Kidney epithelial cell (primary cell): ENCODE data around the gene P4HB. TPM values are rescaled to one million over a fixed set of nuclear protein-coding genes. Genes with fewer than 3 reads are reported as not detected.

Experiments
- DNase-seq: peaks from one replicate; pipeline ENCODE4 v3.0.0-alpha.2; 2010; ENCODE audit warnings: low read depth
- H3K27me3 ChIP-seq: 2 replicates; pipeline ENCODE4 v1.6.0; 2011; ENCODE audit warnings: low read length; ENCODE audit not compliant: control insufficient read depth, insufficient read depth
- H3K36me3 ChIP-seq: 2 replicates; pipeline ENCODE4 v1.5.1; 2011; ENCODE audit warnings: low read length; ENCODE audit not compliant: control insufficient read depth, insufficient read depth
- H3K4me3 ChIP-seq: 2 replicates; pipeline ENCODE4 v1.5.1; 2011; ENCODE audit warnings: low read depth, mild to moderate bottlenecking, control low read depth, low read length
- CTCF ChIP-seq: IDR thresholded peaks from 2 replicates; pipeline ENCODE4 v1.5.1; 2011; ENCODE audit warnings: mild to moderate bottlenecking, moderate library complexity, low read length, control low read depth, inconsistent platforms; ENCODE audit not compliant: insufficient read depth, poor library complexity, severe bottlenecking
- total RNA-seq: library from RNA; depleted of rRNA; stranded (reverse); fragments of >200 nt; gene quantifications from 2 replicates; pipeline ENCODE4 v1.2.3, GENCODE V29; 2015

Gene P4HB
- total RNA-seq, 1 donor from 2014 or later = 870 TPM

DNA sequence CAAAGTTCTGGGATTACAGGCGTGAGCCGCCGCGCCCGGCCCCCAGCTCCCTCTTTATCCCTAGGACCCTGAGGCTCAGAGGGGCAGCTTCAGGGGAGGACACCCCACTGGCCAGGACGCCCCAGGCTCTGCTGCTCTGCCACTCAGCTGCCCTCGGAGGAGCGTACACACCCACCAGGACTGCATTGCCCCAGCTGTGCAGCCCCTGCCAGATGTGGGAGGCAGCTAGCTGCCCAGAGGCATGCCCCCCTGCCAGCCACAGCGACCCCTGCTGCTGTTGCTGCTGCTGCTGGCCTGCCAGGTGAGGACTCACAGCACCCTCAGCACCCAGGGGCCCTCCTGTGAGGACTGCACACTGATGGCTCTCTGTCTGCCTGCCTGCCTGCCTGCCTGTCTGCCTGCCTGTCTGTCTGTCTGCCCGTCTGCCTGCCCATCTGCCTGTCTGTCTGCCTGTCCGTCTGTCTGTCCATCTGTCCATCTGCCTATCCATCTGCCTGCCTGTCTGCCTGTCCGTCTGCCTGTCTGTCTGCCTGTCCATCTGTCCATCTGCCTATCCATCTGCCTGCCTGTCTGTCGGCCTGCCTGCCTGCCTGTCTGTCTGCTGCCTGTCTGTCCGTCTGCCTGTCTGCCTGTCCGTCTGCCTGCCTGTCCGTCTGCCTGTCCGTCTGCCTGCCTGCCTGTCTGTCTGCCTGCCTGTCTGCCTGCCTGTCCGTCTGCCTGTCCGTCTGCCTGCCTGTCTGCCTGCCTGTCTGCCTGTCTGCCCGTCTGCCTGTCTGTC lies 51.4 kb downstream of the P4HB start:
- Histone ChIP-seq H3K27me3 (peaks cover 72% of the 10 kb centered on the region), H3K4me3 (no peak overlapping the region), H3K36me3 (no peaks in the 10 kb centered on the region)
- DNase-seq = no peak
- TF ChIP-seq CTCF = peak; percentile 22

- H3K27me3 ChIP-seq = peaks cover 84% of the 10 kb centered on the region
- no peak overlapping the region for H3K4me3 ChIP-seq
- no peak for TF ChIP-seq CTCF
- no peaks in the 10 kb centered on the region for H3K36me3 ChIP-seq
- DNase-seq = no peak
Measured at GRCh38 chr17:81807839-81808238, 52.5 kb downstream of the P4HB start.

DNA sequence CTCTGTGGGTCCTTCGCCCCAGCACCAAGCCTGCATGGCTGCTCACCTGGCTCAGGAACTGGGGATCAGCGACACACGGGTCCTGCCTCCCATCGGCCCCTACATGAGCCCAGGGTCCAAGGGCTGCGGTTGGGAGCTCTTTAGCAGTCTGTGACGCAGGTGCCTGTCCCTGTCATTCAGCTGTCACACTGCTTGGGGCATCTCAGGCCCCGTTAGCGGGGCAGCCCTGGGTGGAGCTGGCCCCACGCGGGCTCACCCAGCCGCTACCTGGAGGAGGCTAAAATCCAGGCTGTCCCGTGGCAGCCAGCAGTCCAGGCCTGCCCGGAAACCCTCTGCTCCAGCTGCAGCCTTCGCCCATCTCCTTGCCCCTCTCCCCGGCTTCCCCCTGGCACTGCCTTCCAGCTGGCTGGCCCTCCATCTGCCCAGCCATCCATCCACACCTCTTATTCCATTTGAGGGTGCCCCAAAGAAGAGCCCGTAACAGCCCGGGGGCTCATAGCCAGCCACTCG lies 53.1 kb downstream of the P4HB start:
- no peak for DNase-seq
- Histone ChIP-seq H3K36me3 (no peaks in the 10 kb centered on the region), H3K4me3 (no peak overlapping the region), H3K27me3 (peaks cover 85% of the 10 kb centered on the region)
- TF ChIP-seq CTCF = no peak

- TF ChIP-seq CTCF = no peak
- no peak for DNase-seq
- no peak overlapping the region for H3K4me3 ChIP-seq
- H3K36me3 ChIP-seq = no peaks in the 10 kb centered on the region
- peaks cover 89% of the 10 kb centered on the region for H3K27me3 ChIP-seq
Measured at GRCh38 chr17:81806461-81807209, 53.7 kb downstream of the P4HB start.

DNA sequence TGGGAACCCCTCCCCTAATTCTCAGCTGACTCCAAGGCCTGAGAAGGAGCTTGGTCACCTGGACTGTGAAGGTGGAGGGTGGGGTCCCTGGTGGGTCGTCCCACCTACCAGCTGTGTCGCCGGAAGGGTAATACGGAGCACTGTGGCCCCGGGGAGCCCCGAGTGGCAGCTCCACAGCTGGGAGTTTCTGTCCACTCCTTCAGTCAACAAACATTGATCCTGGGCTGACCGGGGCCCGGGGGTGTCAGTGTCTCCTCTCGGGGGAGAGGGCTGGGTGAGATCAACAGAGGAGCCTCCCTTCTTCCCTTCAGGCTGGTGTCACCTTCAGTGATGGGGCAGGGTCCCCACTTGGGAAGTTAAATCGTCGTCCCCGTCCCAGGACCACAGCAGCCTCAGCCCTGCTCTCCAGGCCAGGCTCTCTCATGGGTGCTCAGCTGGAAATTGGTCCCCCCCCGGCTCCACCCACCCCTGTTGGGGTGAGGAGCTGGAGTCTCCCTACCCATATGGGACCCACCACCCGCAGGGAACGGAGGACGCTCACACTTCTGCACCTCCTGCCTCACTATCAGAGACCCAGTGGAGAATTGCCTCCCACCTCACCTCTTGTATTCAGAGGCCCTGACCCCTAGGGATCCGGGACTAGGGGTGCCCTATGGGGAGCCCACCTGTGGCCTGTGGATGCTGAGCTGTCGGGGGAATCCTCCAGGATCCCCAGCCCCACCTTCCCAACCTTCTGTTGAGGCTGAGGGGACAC lies 54.5 kb downstream of the P4HB start:
- Histone ChIP-seq H3K27me3 (peaks cover 93% of the 10 kb centered on the region), H3K36me3 (no peaks in the 10 kb centered on the region), H3K4me3 (no peak overlapping the region)
- TF ChIP-seq CTCF = no peak
- DNase-seq = no peak
